Limb (tissue), 2 donors: Measurements from ENCODE around the gene IP6K1.
"Not testable (repeated sequence)": the region's sequence is repeated elsewhere in the genome, so short reads cannot be mapped to it uniquely, and the experiment has no call there.

Source experiments
- DNase-seq, 2 donors: peaks; one replicate each; pipeline ENCODE4 v3.0.0-alpha.2; 2016; ENCODE audit errors: extremely low spot score in 2 of 2

Gene IP6K1

GRCh38 chr3:49769286-49769915 lies 16.9 kb downstream of the IP6K1 start:
- no peak for DNase-seq

GRCh38 chr3:49763981-49764380 lies 22.4 kb downstream of the IP6K1 start:
- DNase-seq: no peak

- no peak for DNase-seq
Measured at GRCh38 chr3:49761661-49762060, 24.7 kb downstream of the IP6K1 start.

GRCh38 chr3:49759226-49759625 lies 27.1 kb downstream of the IP6K1 start:
- DNase-seq: no peak

- no peak for DNase-seq
Measured at GRCh38 chr3:49757197-49757596, 29.1 kb downstream of the IP6K1 start.

GRCh38 chr3:49756036-49756435 lies 30.3 kb downstream of the IP6K1 start:
- DNase-seq: no peak

- no peak for DNase-seq
Measured at GRCh38 chr3:49754536-49754935, 31.8 kb downstream of the IP6K1 start.

- no peak for DNase-seq
Measured at GRCh38 chr3:49751501-49751900, 34.8 kb downstream of the IP6K1 start.

GRCh38 chr3:49750056-49750455 lies 36.3 kb downstream of the IP6K1 start:
- DNase-seq: no peak

GRCh38 chr3:49748874-49749273 lies 37.5 kb downstream of the IP6K1 start:
- DNase-seq: not testable (repeated sequence)

GRCh38 chr3:49747792-49748480 lies 38.4 kb downstream of the IP6K1 start:
- no peak for DNase-seq

- no peak for DNase-seq
Measured at GRCh38 chr3:49745986-49746385, 40.4 kb downstream of the IP6K1 start.

GRCh38 chr3:49740427-49740826 lies 45.9 kb downstream of the IP6K1 start:
- DNase-seq: no peak

- DNase-seq: no peak
Measured at GRCh38 chr3:49738067-49738713, 48.2 kb downstream of the IP6K1 start.

GRCh38 chr3:49734752-49735151 lies 51.6 kb downstream of the IP6K1 start:
- DNase-seq: no peak

- no peak for DNase-seq
Measured at GRCh38 chr3:49733551-49733950, 52.8 kb downstream of the IP6K1 start.

- no peak for DNase-seq
Measured at GRCh38 chr3:49732597-49732996, 53.7 kb downstream of the IP6K1 start.

- no peak for DNase-seq
Measured at GRCh38 chr3:49729966-49730609, 56.3 kb downstream of the IP6K1 start.

GRCh38 chr3:49727924-49728361 lies 58.4 kb downstream of the IP6K1 start:
- no peak for DNase-seq

- DNase-seq: no peak
Measured at GRCh38 chr3:49727154-49727923, 59.0 kb downstream of the IP6K1 start.

- no peak for DNase-seq
Measured at GRCh38 chr3:49725906-49726681, 60.2 kb downstream of the IP6K1 start.
